Activated CD8-positive, alpha-beta memory T cell treated with anti-CD3 and anti-CD28 coated beads for 24 hours (primary cell): Measurements from ENCODE around the gene NPIPB2.
A peak's percentile ranks its signal among the peaks of the same experiment; 100 is the strongest.
"Not testable (repeated sequence)": the region's sequence is repeated elsewhere in the genome, so short reads cannot be mapped to it uniquely, and the experiment has no call there.

ENCODE experiments used
- DNase-seq: peaks from one replicate; pipeline ENCODE4 v3.0.0-alpha.2; 2020

The NPIPB2 gene

DNA sequence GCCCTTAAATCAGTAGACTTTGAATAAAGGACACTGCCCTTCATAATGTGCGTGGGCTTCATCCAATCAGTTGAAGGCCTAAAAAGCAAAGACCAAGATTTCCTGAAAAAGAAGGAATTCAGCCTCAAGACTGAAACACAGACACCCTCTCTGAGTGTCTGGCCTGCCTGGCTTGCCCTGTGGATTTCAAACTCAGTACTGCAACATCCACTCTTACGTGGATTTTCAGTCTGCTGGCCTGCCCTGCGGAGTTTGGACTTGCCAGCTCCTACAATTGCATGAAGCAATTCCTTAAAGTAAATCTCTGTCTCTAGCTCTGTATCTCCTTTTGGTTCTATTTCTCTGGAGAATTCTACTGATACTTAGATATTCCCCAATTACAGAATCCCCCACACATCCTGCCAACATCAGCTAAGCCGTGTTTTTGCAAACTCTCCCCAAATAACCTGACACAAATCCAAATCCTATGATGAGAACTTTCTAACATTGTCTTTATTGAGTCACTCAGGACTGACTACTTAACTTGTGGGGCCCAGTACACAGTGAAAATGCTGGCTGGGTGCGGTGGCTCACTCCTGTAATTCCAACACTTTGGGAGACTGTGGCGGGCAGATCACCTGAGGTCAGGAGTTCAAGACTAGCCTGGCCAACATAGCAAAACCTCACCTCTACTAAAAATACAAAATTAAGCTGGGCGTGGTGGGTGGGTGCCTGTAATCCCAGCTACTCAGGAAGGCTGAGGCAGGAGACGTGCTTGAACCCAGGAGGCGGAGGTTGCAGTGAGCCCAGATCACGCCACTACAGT lies 15.9 kb upstream of the NPIPB2 start:
- no peak for DNase-seq

DNA sequence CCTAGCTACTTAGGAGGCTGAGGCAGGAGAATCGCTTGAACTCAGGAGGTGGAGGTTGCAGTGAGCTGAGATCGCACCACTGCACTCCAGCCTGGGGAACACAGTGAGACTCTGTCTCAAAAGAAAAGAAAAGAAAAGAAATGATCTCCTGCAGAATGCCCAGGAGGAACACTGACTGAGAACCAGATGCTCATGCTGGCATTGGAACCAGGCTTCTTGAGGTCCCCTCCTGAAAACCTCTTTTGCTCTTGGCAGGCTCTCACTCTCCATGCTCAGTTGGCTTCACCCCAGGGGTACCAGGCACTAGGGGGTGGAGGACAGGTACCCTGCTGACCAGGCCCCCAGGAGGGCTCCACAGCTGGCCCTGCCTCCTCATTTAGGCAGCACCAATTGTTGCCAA lies 14.7 kb upstream of the NPIPB2 start:
- DNase-seq = no peak

DNA sequence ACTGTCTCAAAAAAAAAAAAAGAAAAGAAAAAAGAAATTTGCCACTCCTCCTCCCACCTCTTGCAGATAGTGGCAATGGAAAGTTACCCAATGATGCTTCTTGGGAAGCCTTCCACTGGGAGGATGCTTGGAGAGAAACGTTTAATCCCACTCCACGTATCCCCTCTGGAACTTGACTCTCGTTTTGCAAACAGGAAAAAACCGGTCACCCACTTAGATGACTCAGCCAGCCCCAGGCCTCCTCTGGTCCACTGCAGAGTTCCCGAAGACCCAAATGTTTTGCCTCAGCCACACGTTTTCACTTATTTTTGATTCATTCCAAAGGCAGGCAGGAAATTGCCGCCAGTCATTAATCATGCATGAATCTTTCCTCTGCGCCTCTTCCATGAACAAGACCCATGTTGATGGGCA lies 13.9 kb upstream of the NPIPB2 start:
- no peak for DNase-seq

DNA sequence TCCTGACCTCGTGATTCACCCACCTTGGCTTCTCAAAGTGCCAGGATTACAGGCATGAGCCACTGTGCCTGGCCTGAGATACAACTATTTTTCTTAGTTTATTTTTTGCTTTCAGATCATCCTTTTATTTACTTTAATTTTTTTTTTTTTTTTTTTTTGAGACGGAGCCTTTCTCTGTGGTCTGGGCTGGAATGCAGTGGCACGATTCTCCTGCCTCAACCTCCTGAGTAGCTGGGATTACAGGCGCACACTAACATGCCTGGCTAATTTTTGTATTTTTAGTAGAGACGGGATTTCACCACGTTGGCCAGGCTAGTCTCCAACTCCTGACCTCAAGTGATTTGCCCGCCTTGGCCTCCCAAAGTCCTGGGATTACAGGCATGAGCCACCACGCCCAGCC lies 11.7 kb upstream of the NPIPB2 start:
- not testable (repeated sequence) for DNase-seq

DNA sequence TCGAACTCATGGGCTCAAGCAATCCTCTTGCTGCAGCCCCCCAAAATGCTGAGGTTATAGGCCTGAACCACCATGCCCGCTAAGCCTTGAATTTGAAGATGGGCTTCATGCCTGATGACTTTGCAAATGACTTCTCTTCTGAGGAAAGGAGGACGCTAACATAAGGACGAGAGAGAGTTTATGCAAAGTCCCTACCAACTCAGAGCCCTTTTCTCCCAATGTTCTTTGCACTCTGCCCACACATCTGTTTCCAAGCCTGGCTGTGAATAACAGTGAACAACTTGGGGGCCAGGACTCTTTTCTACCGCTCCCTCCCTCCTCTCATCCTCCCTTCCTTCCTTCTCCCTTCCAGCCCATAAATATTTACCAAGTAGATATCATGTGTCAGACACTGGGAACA lies 8.5 kb upstream of the NPIPB2 start:
- no peak for DNase-seq

DNA sequence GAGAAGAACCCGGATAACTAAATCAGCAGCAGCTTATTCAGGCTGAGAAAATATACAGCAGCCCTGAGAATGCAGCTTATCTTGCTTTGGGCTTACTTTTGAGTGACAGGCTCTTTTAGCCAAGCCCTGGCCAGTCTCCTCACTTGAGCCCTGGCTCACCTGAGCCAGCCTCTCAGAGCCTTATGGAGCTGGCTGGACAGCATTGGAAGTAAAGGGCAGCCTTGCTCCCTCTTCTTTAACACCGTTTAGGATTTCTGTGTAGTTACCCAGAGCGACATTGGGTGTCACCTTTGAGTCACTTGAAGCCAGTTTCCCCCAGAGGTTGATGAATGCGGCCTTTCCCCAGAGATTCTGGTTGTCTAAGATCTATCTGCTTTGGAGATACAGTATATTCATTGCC lies 7.7 kb upstream of the NPIPB2 start:
- no peak for DNase-seq

DNA sequence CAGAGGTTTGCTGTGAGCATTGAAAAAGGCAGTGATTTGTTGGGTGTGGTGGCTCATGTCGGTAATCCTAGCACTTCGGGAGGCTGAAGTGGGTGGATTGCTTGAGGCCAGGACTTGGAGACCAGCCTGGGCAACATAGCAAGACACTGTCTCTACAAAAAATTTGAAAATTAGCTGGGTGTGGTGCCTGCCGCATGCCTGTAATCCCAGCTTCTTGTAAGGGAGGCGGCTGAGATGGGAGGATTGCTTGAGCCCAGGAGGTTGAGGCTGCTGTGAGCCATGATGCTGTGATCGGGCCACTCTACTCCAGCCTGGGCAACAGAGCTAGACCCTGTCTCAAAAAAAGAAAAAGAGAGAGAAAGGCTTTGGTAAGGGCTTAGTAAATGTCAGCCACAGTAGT lies 7.0 kb upstream of the NPIPB2 start:
- no peak for DNase-seq

DNA sequence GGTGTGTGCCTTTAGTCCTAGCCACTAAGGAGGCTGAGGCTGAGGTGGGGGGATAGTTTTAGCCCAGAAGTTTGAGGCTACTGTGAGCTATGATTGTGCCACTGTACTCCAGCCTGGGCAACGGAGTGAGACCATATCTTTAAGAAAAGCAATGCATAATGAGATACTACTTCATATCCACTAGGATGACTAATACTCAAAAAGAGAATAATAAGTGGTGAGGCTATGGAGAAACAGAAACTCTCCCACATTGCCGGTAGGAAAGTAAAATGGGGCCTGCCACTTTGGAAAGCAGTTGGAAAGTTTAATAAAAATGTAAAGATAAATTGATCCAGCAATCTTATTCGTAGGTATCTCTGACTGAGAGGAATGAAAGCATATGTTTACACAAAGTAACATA lies 4.6 kb upstream of the NPIPB2 start:
- no peak for DNase-seq

DNA sequence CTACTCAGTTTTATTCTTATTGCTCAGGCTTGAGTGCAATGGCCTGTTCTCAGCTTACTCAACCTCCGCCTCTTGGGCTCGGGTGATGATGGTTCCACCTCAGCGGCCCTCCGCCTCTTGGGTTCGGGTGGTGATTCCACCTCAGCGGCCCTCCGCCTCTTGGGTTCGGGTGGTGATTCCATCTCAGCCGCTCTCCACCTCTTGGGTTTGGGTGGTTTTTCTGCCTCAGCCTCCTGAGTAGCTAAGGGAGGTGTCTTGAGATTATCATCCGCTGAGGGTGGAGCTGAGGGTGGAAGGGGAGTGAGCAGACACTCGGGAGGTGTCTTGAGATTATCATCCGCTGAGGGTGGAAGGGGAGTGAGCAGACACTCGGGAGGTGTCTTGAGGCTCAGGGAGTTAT lies 14.5 kb downstream of the NPIPB2 start:
- DNase-seq = not testable (repeated sequence)

DNA sequence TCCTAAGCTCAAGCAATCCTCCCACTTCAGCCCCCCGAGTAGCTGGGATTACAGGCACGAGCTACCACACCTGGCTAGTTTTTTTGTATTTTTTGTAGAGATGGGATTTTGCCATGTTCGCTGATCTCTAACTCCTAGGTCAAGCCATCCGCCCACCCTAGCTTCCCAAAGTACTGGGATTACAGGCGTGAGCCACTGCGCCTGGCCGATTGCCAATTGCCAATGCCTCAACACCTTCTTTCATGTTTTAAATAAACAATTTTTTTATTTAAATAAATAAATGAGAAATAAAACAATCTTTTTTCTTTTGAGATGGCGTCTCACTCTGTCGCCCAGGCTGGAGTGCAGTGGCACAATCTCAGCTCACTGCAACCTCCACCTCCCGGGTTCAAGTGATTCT lies 17.8 kb downstream of the NPIPB2 start:
- not testable (repeated sequence) for DNase-seq

DNA sequence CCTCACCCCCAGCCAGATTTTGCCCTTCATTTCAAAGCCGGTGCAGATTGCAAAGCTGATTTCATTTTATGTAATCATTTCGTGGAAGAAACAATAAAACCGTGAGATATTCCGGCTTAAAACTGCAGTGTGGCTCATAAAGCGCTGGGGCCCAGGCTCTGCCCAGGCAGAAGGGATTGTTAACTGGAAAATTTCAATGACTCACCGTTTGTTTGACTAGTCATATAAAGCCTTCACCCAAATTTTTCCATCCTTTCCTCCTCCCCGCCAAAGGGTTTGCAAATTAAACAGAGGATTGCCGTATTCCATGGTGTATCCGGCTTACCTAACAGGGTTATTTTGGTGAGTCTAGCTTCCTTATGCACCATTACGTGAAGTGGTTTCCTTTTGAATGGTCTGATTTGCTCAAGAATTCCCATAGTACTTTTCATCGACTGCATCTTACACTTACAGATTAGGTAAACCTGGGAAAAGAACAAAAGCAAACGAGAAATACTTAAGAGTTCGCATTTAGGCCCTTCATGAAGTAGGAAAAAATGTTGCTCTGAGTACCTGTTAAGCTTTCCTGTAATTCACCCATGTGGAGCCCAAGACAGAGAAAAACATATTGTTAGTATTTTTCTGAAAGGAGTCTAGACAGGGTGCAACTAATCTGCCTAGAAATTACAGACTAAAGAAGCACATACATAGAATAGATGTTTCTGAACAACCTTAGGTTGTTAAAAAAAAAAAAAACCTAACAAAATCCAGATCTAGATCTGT lies 25.1 kb downstream of the NPIPB2 start:
- DNase-seq = no peak

DNA sequence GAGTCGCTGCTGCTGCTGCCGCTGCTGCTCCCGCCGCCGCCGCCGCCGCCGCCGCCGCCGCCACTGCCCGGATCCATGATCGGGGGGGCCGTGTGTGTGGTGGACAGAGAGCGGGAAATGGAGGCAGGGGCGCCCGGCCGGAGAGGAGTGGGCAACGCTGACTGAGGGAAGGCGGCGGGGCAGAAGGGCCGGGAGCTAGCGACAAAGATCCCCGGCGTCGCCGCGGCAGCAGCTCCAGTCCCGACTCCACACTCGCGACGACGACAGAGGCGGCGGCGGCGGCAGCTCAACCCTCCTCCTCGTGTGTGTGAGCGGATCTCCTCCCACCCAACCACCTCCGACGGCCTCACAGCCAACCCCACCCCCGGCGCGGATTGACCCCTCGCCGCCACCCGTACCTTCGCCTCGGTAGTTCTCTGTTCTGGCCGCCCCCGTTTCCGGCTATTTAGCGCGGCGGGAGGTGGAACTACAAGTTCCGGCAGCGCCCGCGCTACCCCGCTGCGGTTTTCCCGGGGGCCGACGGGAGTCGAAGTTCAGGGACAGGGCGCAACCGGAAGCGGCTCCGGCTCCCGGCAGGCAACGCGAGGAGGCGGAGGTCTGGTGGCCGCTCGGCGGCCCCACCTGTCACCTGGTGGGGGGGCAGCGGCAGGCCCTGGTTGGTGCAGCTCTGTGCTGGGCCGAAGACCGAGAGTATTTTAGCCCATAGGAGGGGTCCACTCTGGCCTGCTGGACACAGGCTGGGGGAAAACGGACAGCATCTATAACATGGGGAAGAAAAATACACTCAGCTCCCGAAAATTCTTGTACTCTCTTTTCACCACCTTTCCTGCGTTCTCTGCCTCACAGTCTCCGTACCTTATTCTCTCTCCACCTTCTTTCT lies 26.0 kb downstream of the NPIPB2 start, which contains the start of gene GSPT1:
Gene GSPT1 (minus strand): TSS at position 313 of the 880 bp plus-strand sequence. CDS start 236 bp downstream, at position 77.
- DNase-seq = peak; percentile 99

DNA sequence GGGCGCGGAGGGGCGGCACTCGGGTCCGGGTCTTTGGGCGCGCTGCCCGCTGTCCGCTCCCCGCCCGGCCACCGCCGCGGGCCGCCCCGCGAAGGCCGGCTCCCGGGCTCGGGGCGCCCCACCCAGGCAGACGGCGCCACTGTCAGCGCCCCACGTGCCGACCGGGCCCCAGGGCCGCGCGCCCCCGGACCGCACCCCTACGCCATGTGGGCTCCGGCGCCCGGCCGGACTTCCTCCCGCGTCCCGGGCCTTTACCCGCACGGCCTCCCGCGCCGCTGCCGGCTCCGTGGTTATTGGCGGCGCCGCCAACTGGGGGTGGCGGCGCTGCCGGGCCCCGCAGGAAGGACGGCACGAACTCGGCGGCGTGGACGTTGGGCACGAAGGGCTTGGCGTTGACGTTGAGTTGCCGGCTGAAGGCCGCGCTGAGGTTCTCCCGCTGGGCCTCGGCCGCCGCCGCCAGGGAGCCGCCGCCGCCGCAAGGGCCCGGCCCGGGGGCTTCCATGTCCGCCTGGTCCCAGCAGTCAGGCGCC lies 26.7 kb downstream of the NPIPB2 start:
- DNase-seq = no peak

DNA sequence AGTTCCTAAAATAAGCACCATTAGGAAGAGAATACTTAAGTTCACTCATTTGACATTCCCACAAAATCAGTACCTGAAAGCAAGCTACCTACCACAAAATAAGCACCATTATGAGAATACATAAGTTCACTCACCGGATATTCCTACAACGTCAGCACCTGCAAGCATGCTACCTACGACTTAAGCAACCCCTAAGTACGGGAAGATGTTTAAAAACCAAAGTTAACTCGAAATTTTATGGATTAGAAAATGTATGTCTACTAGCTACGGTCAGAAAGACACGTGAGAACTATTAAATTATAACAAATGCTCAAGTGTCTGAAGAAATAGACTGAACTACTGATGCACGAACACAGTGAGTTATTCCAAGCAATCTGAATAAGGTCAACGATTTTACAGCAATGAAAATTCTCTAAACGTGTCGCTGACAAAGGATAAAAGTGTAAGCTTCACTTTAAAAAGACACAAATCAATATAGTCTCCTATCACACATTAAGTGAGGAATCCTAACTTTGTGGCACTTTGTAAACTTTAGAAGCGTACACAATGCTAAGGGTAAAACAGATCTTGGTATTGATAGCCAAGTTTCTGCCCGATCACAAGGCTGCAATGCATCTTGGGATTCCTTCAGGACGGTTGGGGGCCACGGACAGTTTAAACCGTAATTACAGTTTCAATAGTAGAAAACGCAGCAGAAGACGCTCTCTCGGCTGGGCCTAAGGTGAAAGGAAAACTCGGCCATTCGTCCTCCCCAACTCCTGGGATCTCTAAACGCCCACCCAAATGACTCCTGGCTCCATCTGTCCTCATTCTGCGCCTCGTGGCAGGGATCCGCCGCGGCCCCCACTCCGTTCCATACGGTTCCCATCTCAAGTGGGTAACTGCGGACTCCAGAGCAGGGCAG lies 27.4 kb downstream of the NPIPB2 start:
- peak; percentile 75 for DNase-seq

DNA sequence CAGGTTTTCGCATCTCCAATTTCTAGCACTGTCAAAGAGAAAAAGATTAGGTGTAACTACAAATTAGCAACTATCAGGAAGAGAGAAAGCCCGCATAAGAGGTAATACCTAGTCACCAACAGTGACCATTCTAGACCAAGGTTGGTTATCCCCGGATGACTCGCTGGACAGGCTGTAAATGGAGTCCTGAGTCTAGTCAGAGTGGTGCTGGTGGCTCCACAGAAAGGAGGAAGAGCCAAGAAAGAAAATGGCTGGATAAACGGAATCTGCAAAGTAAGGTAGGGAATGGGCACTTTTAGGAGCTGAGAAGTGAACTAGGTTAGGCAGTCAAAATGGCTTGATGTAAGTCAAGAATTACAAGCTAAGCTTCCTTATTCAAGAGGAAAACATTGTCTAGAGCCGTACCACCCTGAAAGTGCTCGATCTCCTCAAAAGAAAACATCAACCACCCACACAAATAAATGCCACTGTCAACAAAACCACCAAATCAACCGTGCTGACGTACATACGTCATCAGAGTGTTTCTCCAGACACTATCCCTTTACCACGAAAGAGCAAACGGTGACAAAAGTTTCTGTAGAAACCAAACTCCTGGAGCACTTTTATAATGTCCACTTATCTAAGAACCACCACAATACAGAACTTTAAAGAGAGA lies 28.3 kb downstream of the NPIPB2 start:
- DNase-seq = no peak

DNA sequence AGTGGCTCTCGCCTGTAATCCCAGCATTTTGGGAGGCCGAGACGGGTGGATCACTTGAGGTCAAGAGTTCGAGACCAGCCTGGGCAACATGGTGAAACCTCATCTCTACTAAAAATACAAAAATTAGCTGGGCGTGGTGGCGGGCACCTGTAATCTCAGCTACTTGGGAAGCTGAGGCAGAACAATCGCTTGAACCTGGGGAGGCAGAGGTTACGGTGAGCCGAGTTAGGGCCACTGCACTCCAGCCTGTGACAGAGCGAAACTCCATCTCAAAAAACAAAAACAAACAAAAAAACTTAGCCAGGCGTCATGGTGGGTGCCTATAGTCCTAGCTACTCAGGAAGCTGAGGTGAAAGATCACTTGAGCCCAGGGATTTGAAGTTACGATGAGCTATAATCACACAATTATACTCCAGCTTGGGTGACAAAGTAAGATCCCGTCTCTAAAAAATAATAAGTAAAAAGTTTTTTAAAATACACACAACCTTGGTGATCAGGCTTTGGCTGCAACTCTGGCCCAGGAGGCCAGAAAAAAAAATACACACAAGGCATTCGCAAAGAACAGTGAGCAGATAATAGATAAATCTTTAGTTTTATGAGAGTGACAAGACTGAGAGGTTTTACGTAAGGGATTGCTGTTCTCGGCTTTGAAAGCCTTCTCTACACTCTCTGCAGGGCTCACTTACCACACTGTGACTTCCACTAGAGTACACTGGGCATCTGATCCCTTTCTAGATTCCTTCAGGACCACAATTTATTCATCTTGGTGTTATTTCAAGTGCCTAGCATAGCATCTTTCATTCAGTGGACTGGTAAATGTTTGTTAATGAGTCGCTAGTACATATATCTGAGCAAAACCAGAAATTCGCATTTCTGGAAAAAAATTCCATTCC lies 31.9 kb downstream of the NPIPB2 start:
- DNase-seq = no peak

DNA sequence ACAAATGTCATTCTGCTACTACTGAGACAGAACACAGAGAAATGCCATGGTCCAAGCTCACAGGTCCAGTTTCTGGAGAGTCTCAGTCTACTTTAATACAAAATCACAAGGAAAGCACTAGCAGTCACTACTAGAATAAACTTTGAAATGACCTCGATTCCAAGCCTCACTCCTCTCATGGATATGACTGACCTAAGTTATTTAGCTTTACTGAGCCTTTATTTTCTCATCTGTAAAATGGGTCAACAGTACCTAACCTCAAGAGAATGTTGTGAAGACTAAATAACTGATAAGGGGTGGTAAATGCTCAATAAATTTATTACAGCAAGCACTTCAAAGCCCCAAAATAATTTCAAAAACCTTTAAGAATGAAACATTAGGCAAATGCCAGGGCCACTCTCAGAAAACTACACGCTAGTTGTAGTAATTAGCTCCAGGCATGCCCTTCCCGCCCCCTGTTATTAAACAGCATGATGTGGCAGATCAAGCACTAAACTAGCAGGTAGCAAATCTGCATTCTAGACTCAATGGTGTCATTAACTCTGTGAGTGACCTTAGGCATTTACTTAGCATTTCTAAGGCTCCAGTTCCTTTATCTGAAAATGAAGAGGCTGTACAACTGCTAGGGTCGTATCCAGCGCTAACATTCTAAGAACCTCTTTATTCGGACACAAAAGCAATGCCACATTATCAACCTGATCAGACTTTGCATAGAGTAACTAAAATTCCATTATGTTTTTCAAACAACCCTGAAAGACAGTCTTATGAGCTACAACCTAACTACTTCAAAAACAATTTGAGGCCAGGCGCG lies 34.5 kb downstream of the NPIPB2 start:
- no peak for DNase-seq

DNA sequence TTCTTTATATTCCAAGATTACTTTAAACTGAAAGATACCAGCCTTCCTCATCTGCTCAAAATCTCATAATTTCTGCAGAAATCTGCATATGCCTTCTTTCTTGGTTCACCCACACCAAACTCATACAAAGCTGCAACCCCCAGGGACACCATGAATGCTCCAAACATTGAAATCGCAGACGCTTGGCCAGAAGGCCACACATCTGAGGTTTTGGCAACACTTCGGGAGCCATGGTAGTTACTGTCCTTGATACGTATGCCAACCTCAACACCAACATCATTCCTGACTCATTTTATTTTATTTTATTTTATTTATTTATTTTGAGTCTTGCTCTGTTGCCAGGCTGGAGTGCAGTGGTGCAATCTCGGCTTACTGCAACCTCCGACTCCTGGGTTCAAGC lies 37.9 kb downstream of the NPIPB2 start:
- DNase-seq = no peak

DNA sequence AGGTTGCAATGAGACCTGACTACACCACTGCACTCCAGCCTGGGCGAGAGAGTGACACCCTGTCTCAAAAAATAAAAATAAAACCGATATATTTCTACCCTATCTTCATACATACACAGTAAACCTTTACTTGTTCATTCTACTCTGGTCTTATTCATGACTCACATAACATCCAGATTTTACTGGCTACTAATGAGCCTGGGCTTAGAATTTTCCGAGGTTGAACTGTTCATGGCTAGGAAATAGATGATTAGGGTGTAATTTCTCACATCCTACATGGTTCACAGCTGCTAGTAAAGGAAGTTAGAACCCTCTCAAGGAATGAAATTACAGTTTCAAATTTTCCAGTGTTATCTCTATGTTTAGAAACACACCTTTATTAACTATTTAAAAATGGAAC lies 40.8 kb downstream of the NPIPB2 start:
- DNase-seq = no peak
